Activated T-cell treated with anti-CD3 and anti-CD28 coated beads, Interleukin-2, amount 50 U/mL, for 1 hour (primary cell): ENCODE measurements around the gene PARK7.

Source experiments
- DNase-seq: peaks from one replicate; pipeline ENCODE4 v3.0.0-alpha.2; 2020

The PARK7 gene

GRCh38 chr1:7985851-7986612 lies 24.5 kb downstream of the PARK7 start:
- DNase-seq: no peak

- no peak for DNase-seq
These were observed 26.0 kb downstream of the PARK7 start for GRCh38 chr1:7987528-7987927.

GRCh38 chr1:7988576-7988975 lies 27.1 kb downstream of the PARK7 start:
- DNase-seq: no peak

- no peak for DNase-seq
These were observed 28.4 kb downstream of the PARK7 start for GRCh38 chr1:7989762-7990428.

GRCh38 chr1:7991504-7992440 lies 30.3 kb downstream of the PARK7 start:
- DNase-seq: no peak

GRCh38 chr1:7992885-7993284 lies 31.4 kb downstream of the PARK7 start:
- DNase-seq: no peak

- DNase-seq: no peak
These were observed 32.3 kb downstream of the PARK7 start for GRCh38 chr1:7993593-7994479.

GRCh38 chr1:7994827-7995226 lies 33.3 kb downstream of the PARK7 start:
- no peak for DNase-seq

GRCh38 chr1:7995437-7995836 lies 33.9 kb downstream of the PARK7 start:
- no peak for DNase-seq

- no peak for DNase-seq
These were observed 40.9 kb downstream of the PARK7 start for GRCh38 chr1:8002329-8002910.

GRCh38 chr1:8002921-8003320 lies 41.4 kb downstream of the PARK7 start:
- DNase-seq: no peak

GRCh38 chr1:8003438-8004112 lies 42.1 kb downstream of the PARK7 start:
- DNase-seq: no peak

- no peak for DNase-seq
These were observed 42.7 kb downstream of the PARK7 start for GRCh38 chr1:8004113-8004802.

- DNase-seq: no peak
These were observed 43.5 kb downstream of the PARK7 start for GRCh38 chr1:8004803-8005573.

GRCh38 chr1:8006037-8006963 lies 44.8 kb downstream of the PARK7 start:
- DNase-seq: no peak

- no peak for DNase-seq
These were observed 47.8 kb downstream of the PARK7 start for GRCh38 chr1:8009043-8010002.

- DNase-seq: no peak
These were observed 48.7 kb downstream of the PARK7 start for GRCh38 chr1:8010080-8010664.
